Measurements from ENCODE around the gene DYRK4. TPM values are rescaled to one million over a fixed set of nuclear protein-coding genes. Genes with fewer than 3 reads are reported as not detected.

Gene DYRK4
- total RNA-seq, 1 experiment from 2014 or later = 8.8 TPM

DNA sequence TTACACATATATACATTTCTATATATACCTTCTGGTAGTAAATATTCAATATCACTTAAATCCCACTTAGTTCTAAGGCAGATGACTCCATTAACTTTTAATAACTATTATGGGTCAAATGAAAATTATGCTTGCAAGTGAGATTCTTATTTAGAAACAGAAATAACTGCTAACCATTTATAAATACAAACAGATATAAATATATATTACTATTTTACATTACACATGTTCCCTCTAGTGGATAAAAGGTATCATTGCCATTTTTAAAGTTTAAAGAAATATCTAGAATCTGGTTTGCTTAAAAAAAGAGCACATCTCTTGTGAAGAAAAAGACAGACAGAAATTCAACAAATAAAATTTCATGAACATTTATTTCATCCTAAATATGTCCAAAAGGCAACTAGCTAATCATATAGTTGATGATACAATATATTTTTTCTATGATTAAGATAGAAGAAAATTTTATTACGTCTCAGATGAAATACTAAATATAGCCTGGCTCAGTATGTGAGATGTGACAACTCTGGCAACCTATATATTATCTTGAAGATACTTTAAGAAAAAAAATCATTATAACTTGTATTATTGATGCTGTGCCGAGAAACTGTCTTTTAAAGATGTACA lies 35.0 kb upstream of the DYRK4 start:
- POLR2A ChIA-PET = no interaction called here
- Mint-ChIP-seq H3K36me3 (peaks cover 13% of the 10 kb centered on the region; the same call in 1 of the 2 replicates), H3K4me1 (no peaks in the 10 kb centered on the region), H3K27me3 (ENCODE audit: low read depth) (no peaks in the 10 kb centered on the region), H3K4me3 (no peak overlapping the region), H3K9me3 (no peaks in the 10 kb centered on the region), H3K27ac (no peak overlapping the region)
- CTCF ChIA-PET = interaction anchor here (0.7 to 1.5 kb wide), 2 partner anchors 111 to 144 kb away, joined by 4 to 9 read pairs; no protein-coding TSS in a partner anchor
- ATAC-seq (no peak), DNase-seq (ENCODE audit: low spot score) (no peak)
- no peak for TF ChIP-seq JUN (CRISPR knock-in tag; IDR thresholded peaks at IDR 0.05)
- TF ChIP-seq, protein P1, sequence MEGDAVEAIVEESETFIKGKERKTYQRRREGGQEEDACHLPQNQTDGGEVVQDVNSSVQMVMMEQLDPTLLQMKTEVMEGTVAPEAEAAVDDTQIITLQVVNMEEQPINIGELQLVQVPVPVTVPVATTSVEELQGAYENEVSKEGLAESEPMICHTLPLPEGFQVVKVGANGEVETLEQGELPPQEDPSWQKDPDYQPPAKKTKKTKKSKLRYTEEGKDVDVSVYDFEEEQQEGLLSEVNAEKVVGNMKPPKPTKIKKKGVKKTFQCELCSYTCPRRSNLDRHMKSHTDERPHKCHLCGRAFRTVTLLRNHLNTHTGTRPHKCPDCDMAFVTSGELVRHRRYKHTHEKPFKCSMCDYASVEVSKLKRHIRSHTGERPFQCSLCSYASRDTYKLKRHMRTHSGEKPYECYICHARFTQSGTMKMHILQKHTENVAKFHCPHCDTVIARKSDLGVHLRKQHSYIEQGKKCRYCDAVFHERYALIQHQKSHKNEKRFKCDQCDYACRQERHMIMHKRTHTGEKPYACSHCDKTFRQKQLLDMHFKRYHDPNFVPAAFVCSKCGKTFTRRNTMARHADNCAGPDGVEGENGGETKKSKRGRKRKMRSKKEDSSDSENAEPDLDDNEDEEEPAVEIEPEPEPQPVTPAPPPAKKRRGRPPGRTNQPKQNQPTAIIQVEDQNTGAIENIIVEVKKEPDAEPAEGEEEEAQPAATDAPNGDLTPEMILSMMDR (IDR thresholded peaks at IDR 0.05) = peak; percentile 58

DNA sequence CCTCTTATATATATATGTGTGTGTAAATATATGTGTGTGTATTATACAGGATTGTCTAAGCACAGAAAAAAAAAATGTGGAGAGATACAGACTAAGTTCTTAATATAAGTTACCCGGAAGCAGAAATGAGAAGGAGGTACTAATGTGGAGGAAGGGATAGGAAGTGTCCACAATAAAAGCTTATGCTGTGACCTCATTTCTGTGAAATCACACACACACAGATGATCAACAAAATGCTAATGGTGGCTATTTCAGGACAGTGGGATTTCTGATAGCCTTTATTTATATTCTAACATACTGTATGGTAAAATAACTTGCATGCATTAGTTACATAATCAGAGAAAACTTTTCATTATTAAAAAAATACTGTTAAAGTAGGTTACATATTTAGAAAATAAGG lies 31.8 kb upstream of the DYRK4 start:
- ATAC-seq = no peak
- CTCF ChIA-PET = no interaction called here
- Mint-ChIP-seq H3K4me3 (no peak overlapping the region), H3K27me3 (ENCODE audit: low read depth) (no peaks in the 10 kb centered on the region), H3K27ac (no peak overlapping the region), H3K4me1 (no peaks in the 10 kb centered on the region), H3K36me3 (no peaks in the 10 kb centered on the region), H3K9me3 (no peaks in the 10 kb centered on the region)
- TF ChIP-seq, protein P2, sequence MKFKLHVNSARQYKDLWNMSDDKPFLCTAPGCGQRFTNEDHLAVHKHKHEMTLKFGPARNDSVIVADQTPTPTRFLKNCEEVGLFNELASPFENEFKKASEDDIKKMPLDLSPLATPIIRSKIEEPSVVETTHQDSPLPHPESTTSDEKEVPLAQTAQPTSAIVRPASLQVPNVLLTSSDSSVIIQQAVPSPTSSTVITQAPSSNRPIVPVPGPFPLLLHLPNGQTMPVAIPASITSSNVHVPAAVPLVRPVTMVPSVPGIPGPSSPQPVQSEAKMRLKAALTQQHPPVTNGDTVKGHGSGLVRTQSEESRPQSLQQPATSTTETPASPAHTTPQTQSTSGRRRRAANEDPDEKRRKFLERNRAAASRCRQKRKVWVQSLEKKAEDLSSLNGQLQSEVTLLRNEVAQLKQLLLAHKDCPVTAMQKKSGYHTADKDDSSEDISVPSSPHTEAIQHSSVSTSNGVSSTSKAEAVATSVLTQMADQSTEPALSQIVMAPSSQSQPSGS (CRISPR knock-in tag; IDR thresholded peaks at IDR 0.05; ENCODE audit: borderline replicate concordance, low read depth) = no peak
- POLR2A ChIA-PET = no interaction called here
- DNase-seq (ENCODE audit: low spot score) = no peak

DNA sequence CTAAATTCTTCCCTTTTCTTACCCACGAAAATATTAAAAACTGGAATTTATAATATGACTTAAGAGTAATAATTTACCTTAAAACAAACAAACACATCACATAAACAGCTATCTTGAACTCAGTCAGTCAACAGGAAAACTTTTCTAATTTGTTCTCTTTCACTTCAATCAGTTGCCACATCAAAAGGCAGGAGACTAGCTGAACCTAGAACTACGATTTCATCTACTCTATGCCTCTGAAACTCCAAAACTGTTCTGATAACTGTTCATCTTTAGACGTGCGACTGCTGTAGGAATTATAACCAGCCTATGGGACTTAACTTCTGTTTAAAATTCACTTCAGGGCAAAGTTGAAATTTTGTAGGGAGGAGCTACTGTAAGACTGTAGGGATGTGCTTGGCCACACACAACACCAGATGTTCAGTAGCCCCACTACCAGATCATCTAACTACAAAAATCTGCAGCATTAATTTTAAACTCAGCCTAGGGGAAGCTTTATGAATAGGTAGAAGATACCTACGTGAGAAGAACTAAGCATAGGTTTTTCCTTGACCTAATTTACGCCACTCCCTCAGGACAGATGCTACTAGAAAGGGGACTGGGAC lies 30.9 kb upstream of the DYRK4 start:
- H3K9me3 Mint-ChIP-seq = no peaks in the 10 kb centered on the region
- no peak overlapping the region for H3K27ac Mint-ChIP-seq
- H3K4me3 Mint-ChIP-seq = no peak overlapping the region
- ChIA-PET POLR2A (interaction anchor here (0.6 kb wide), 1 partner anchor 37 kb away, joined by 3 read pairs; no protein-coding TSS in a partner anchor), CTCF (interaction anchor here (1.2 kb wide), 1 partner anchor 177 kb away, joined by 4 read pairs; no protein-coding TSS in a partner anchor)
- H3K4me1 Mint-ChIP-seq = no peaks in the 10 kb centered on the region
- no peak for DNase-seq (ENCODE audit: low spot score)
- TF ChIP-seq, protein P3, sequence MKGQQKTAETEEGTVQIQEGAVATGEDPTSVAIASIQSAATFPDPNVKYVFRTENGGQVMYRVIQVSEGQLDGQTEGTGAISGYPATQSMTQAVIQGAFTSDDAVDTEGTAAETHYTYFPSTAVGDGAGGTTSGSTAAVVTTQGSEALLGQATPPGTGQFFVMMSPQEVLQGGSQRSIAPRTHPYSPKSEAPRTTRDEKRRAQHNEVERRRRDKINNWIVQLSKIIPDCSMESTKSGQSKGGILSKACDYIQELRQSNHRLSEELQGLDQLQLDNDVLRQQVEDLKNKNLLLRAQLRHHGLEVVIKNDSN (CRISPR knock-in tag; IDR thresholded peaks at IDR 0.05) = no peak
- no peak for TF ChIP-seq ZNF396 (CRISPR knock-in tag; IDR thresholded peaks at IDR 0.05; ENCODE audit: borderline replicate concordance)
- TF ChIP-seq, protein P4, sequence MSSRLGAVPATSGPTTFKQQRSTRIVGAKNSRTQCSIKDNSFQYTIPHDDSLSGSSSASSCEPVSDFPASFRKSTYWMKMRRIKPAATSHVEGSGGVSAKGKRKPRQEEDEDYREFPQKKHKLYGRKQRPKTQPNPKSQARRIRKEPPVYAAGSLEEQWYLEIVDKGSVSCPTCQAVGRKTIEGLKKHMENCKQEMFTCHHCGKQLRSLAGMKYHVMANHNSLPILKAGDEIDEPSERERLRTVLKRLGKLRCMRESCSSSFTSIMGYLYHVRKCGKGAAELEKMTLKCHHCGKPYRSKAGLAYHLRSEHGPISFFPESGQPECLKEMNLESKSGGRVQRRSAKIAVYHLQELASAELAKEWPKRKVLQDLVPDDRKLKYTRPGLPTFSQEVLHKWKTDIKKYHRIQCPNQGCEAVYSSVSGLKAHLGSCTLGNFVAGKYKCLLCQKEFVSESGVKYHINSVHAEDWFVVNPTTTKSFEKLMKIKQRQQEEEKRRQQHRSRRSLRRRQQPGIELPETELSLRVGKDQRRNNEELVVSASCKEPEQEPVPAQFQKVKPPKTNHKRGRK (CRISPR knock-in tag; IDR thresholded peaks at IDR 0.05; ENCODE audit: borderline replicate concordance) = no peak
- TF ChIP-seq, protein P5, sequence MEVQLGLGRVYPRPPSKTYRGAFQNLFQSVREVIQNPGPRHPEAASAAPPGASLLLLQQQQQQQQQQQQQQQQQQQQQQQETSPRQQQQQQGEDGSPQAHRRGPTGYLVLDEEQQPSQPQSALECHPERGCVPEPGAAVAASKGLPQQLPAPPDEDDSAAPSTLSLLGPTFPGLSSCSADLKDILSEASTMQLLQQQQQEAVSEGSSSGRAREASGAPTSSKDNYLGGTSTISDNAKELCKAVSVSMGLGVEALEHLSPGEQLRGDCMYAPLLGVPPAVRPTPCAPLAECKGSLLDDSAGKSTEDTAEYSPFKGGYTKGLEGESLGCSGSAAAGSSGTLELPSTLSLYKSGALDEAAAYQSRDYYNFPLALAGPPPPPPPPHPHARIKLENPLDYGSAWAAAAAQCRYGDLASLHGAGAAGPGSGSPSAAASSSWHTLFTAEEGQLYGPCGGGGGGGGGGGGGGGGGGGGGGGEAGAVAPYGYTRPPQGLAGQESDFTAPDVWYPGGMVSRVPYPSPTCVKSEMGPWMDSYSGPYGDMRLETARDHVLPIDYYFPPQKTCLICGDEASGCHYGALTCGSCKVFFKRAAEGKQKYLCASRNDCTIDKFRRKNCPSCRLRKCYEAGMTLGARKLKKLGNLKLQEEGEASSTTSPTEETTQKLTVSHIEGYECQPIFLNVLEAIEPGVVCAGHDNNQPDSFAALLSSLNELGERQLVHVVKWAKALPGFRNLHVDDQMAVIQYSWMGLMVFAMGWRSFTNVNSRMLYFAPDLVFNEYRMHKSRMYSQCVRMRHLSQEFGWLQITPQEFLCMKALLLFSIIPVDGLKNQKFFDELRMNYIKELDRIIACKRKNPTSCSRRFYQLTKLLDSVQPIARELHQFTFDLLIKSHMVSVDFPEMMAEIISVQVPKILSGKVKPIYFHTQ (CRISPR knock-in tag; IDR thresholded peaks at IDR 0.05) = no peak
- no peak for TF ChIP-seq ZNF121 (CRISPR knock-in tag; IDR thresholded peaks at IDR 0.05)
- TF ChIP-seq NFYB (CRISPR knock-in tag; conservative IDR thresholded peaks at IDR 0.05; ENCODE audit: low read depth) = no peak
- TF ChIP-seq GRHL2 (CRISPR knock-in tag; IDR thresholded peaks at IDR 0.05; ENCODE audit: insufficient replicate concordance, severe bottlenecking) = no peak
- no peak for TF ChIP-seq TCF7 (CRISPR knock-in tag; IDR thresholded peaks at IDR 0.05; ENCODE audit: low read depth)
- TF ChIP-seq, protein P6, sequence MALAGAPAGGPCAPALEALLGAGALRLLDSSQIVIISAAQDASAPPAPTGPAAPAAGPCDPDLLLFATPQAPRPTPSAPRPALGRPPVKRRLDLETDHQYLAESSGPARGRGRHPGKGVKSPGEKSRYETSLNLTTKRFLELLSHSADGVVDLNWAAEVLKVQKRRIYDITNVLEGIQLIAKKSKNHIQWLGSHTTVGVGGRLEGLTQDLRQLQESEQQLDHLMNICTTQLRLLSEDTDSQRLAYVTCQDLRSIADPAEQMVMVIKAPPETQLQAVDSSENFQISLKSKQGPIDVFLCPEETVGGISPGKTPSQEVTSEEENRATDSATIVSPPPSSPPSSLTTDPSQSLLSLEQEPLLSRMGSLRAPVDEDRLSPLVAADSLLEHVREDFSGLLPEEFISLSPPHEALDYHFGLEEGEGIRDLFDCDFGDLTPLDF (CRISPR knock-in tag; IDR thresholded peaks at IDR 0.05) = no peak
- TF ChIP-seq NR2C2 (CRISPR knock-in tag; IDR thresholded peaks at IDR 0.05) = no peak
- no peak for TF ChIP-seq FOXK1 (CRISPR knock-in tag; IDR thresholded peaks at IDR 0.05)
- TF ChIP-seq, protein P7, sequence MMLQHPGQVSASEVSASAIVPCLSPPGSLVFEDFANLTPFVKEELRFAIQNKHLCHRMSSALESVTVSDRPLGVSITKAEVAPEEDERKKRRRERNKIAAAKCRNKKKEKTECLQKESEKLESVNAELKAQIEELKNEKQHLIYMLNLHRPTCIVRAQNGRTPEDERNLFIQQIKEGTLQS (CRISPR knock-in tag; conservative IDR thresholded peaks at IDR 0.05) = no peak
- TF ChIP-seq MXD4 (CRISPR knock-in tag; IDR thresholded peaks at IDR 0.05; ENCODE audit: borderline replicate concordance) = no peak
- no peak for TF ChIP-seq SMAD3 (CRISPR knock-in tag; IDR thresholded peaks at IDR 0.05; ENCODE audit: borderline replicate concordance)
- no peaks in the 10 kb centered on the region for H3K27me3 Mint-ChIP-seq (ENCODE audit: low read depth)
- no peak for ATAC-seq
- no peaks in the 10 kb centered on the region for H3K36me3 Mint-ChIP-seq
